GM12892 (cell line): Measurements from ENCODE around the gene GSPT1. TPM values are rescaled to one million over a fixed set of nuclear protein-coding genes. Genes with fewer than 3 reads are reported as not detected.
"Not testable (repeated sequence)": the region's sequence is repeated elsewhere in the genome, so short reads cannot be mapped to it uniquely, and the experiment has no call there.

Experiments used
- DNase-seq: peaks from one replicate; pipeline ENCODE4 v3.0.0; 2011; ENCODE audit not compliant: insufficient read length
- FAIRE-seq: peaks from 2 replicates; lab custom pipeline; 2011; peaks lifted over from hg19 to GRCh38; lab: Jason Lieb, UNC
- POLR2A ChIP-seq: IDR thresholded peaks from 2 replicates; pipeline ENCODE4 v1.6.1; 2011; ENCODE audit warnings: low read depth, low read length, control low read depth
- POLR2AphosphoS5 ChIP-seq: IDR thresholded peaks from 2 replicates; pipeline ENCODE4 v1.6.1; 2011; ENCODE audit warnings: low read depth, low read length, control low read depth
- TAF1 ChIP-seq: IDR thresholded peaks from 2 replicates; pipeline ENCODE4 v1.6.1; 2011; ENCODE audit warnings: low read depth, mild to moderate bottlenecking, control low read depth, low read length, borderline replicate concordance
- polyA plus RNA-seq: library from polyadenylated mRNA; unstranded; fragments of >200 nt; gene quantifications from one replicate; pipeline ENCODE4 v1.2.1, GENCODE V29; 2012; ENCODE audit warnings: missing spikeins, inconsistent platforms; ENCODE audit not compliant: missing spikeins

GSPT1 gene
- polyA plus RNA-seq, result 87.4 TPM

DNA sequence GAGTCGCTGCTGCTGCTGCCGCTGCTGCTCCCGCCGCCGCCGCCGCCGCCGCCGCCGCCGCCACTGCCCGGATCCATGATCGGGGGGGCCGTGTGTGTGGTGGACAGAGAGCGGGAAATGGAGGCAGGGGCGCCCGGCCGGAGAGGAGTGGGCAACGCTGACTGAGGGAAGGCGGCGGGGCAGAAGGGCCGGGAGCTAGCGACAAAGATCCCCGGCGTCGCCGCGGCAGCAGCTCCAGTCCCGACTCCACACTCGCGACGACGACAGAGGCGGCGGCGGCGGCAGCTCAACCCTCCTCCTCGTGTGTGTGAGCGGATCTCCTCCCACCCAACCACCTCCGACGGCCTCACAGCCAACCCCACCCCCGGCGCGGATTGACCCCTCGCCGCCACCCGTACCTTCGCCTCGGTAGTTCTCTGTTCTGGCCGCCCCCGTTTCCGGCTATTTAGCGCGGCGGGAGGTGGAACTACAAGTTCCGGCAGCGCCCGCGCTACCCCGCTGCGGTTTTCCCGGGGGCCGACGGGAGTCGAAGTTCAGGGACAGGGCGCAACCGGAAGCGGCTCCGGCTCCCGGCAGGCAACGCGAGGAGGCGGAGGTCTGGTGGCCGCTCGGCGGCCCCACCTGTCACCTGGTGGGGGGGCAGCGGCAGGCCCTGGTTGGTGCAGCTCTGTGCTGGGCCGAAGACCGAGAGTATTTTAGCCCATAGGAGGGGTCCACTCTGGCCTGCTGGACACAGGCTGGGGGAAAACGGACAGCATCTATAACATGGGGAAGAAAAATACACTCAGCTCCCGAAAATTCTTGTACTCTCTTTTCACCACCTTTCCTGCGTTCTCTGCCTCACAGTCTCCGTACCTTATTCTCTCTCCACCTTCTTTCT lies at the start of gene GSPT1:
Gene GSPT1 (minus strand): TSS at position 313 of the 880 bp plus-strand sequence. CDS start 236 bp downstream, at position 77.
- FAIRE-seq, result peak; percentile 93
- DNase-seq, result peak; percentile 92
- TF ChIP-seq POLR2AphosphoS5 (peak; percentile 90), TAF1 (no peak), POLR2A (peak; percentile 92; the same call in 1 of the 2 replicates)

DNA sequence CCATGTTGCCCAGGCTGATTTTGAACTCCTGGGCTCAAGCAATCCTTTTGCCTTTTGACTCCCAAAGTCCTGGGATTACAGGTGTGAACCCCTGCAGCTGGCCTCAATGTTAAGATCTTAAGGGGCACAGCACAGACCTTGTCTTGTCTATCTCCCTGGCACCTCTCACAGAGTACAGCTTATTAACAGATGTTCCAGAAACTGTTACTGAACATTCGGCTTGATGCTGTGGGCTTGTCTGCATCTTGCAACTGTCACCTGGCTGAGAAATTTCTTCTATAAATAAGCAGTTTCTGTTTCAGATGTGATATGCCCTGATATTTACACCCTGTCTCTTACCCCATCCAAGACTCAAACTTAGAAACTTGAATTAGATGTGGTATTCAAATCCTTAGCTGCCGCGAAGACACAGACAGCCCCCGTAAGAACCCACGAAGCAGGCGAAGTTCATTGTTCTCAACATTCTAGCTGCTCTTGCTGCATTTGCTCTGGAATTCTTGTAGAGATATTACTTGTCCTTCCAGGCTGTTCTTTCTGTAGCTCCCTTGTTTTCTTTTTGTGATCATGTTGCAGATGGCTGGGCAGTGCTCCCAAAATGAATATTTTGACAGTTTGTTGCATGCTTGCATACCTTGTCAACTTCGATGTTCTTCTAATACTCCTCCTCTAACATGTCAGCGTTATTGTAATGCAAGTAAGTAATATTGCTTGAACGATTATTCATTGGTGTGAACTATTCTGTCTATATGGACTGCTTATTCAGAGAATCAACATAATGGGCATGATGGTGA lies 49.2 kb upstream of the GSPT1 start, which contains the start of gene TNFRSF17:
Gene TNFRSF17 (plus strand): TSS at position 450 of the 791 bp plus-strand sequence. CDS start 115 bp downstream, at position 565.
- FAIRE-seq, result no peak
- DNase-seq, result no peak
- TF ChIP-seq TAF1, result no peak; the same call in 1 of the 2 replicates
- peak; percentile 74 for TF ChIP-seq POLR2A
- peak; percentile 88 for TF ChIP-seq POLR2AphosphoS5

- FAIRE-seq, result no peak
- no peak for TF ChIP-seq TAF1
- no peak for TF ChIP-seq POLR2AphosphoS5
- no peak for TF ChIP-seq POLR2A
- DNase-seq, result no peak
Measured at GRCh38 chr16:11963706-11964105, 48.0 kb upstream of the GSPT1 start.

GRCh38 chr16:11962978-11963377 lies 47.2 kb upstream of the GSPT1 start:
- not testable (repeated sequence) for DNase-seq, FAIRE-seq

DNA sequence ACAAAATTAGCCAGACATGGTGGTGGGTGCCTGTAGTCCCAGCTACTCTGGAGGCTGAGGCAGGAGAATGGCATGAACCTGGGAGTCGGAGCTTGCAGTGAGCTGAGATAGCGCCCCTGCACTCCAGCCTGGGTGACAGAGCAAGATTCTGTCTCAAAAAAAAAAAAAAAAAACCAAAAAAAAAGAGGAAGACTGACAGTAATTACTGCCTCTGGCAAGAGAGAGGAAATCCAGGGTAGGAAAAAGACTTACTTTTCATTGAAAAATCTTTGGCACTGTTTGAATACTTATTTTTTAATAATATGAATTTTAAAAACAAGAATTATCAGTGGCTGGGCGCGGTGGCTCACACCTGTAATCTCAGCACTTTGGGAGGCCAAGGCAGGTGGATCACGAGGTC lies 46.7 kb upstream of the GSPT1 start:
- not testable (repeated sequence) for FAIRE-seq, DNase-seq

- TF ChIP-seq POLR2AphosphoS5, result no peak
- no peak for TF ChIP-seq TAF1
- no peak for TF ChIP-seq POLR2A
- no peak for DNase-seq
- no peak for FAIRE-seq
Measured at GRCh38 chr16:11957591-11958395, 42.0 kb upstream of the GSPT1 start.

DNA sequence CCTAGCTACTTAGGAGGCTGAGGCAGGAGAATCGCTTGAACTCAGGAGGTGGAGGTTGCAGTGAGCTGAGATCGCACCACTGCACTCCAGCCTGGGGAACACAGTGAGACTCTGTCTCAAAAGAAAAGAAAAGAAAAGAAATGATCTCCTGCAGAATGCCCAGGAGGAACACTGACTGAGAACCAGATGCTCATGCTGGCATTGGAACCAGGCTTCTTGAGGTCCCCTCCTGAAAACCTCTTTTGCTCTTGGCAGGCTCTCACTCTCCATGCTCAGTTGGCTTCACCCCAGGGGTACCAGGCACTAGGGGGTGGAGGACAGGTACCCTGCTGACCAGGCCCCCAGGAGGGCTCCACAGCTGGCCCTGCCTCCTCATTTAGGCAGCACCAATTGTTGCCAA lies 40.8 kb upstream of the GSPT1 start:
- FAIRE-seq (no peak), DNase-seq (no peak)
- TF ChIP-seq TAF1, result no peak
- TF ChIP-seq POLR2AphosphoS5, result no peak
- TF ChIP-seq POLR2A, result no peak

- FAIRE-seq (no peak), DNase-seq (no peak)
- TF ChIP-seq POLR2A (no peak), POLR2AphosphoS5 (no peak), TAF1 (no peak)
Measured at GRCh38 chr16:11955713-11956123, 40.0 kb upstream of the GSPT1 start.

GRCh38 chr16:11953576-11953975 lies 37.8 kb upstream of the GSPT1 start:
- not testable (repeated sequence) for FAIRE-seq, DNase-seq

DNA sequence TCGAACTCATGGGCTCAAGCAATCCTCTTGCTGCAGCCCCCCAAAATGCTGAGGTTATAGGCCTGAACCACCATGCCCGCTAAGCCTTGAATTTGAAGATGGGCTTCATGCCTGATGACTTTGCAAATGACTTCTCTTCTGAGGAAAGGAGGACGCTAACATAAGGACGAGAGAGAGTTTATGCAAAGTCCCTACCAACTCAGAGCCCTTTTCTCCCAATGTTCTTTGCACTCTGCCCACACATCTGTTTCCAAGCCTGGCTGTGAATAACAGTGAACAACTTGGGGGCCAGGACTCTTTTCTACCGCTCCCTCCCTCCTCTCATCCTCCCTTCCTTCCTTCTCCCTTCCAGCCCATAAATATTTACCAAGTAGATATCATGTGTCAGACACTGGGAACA lies 34.6 kb upstream of the GSPT1 start:
- DNase-seq, result no peak
- FAIRE-seq, result no peak
- TF ChIP-seq POLR2AphosphoS5 (no peak), TAF1 (no peak), POLR2A (no peak)

- peak; percentile 73 for FAIRE-seq
- DNase-seq, result peak; percentile 51
- TF ChIP-seq POLR2A, result no peak
- no peak for TF ChIP-seq TAF1
- no peak for TF ChIP-seq POLR2AphosphoS5
Measured at GRCh38 chr16:11949527-11949926, 33.8 kb upstream of the GSPT1 start.

DNA sequence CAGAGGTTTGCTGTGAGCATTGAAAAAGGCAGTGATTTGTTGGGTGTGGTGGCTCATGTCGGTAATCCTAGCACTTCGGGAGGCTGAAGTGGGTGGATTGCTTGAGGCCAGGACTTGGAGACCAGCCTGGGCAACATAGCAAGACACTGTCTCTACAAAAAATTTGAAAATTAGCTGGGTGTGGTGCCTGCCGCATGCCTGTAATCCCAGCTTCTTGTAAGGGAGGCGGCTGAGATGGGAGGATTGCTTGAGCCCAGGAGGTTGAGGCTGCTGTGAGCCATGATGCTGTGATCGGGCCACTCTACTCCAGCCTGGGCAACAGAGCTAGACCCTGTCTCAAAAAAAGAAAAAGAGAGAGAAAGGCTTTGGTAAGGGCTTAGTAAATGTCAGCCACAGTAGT lies 33.1 kb upstream of the GSPT1 start:
- DNase-seq, result no peak
- no peak for FAIRE-seq
- no peak for TF ChIP-seq TAF1
- no peak for TF ChIP-seq POLR2AphosphoS5
- no peak for TF ChIP-seq POLR2A
